Measurements from ENCODE around the gene HYAL2.

Gene HYAL2

DNA sequence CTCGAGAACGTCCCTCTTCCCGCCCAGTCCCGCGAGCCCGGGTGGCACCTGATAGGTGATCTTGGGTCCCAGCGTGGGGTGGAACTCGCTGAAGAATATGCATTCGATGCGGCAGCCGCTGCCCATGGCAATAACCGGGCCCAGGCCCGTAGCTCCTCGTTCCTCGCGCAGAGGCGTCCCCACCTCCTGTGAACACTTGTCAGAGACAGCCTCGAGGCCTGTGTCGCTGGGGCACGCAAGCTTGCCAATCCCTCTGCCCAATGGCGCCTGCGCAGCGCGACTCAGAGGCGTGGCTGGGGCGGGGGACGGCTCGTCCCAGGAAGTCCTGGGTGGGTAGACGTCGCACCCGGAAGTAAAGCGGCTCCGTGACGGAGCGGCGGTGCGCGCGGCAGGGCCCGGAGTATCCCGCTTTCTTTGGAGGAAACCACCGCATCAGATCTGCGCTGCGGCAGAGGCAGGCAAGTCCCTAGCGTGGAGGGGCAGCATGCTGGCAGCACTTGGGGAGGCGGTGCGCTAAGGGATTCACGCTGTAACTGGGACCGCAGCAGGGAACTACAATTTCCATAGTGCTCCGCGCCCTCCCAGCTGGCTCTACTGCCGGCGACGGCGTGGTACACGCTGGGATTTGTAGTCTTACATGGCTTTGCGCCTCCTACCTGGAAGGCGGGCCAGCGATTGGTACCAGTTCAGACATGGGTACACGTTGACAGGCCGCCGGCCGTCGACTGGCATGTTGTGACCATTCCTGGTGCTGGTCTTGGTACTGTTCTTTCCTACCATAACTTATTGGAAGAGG is 28.2 kb upstream of the HYAL2 start, which contains the start of the genes CYB561D2 and NPRL2:
Gene CYB561D2 (plus strand): TSS at position 336 of the 796 bp plus-strand sequence. CDS start 572 bp downstream, outside the sequence.
Gene NPRL2 (minus strand): TSS at position 249 of the 796 bp plus-strand sequence. CDS start 123 bp downstream, at position 126.
- peak; percentile 99 for DNase-seq

DNA sequence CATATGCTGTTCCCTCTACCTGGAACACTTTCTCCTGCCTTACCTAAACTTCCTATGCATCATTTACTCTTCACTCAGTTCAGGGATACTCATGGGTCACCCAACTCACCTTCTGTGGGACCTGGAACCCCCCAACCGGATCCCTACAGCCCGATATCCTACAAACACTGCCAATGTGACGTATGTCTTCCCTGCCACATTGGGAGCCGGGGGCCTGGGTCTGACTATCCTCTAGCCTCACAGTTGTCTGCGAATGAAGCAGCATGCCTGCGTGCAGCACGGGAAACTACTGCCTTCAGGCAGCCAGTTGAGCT is 27.6 kb upstream of the HYAL2 start:
- DNase-seq, result no peak

DNA sequence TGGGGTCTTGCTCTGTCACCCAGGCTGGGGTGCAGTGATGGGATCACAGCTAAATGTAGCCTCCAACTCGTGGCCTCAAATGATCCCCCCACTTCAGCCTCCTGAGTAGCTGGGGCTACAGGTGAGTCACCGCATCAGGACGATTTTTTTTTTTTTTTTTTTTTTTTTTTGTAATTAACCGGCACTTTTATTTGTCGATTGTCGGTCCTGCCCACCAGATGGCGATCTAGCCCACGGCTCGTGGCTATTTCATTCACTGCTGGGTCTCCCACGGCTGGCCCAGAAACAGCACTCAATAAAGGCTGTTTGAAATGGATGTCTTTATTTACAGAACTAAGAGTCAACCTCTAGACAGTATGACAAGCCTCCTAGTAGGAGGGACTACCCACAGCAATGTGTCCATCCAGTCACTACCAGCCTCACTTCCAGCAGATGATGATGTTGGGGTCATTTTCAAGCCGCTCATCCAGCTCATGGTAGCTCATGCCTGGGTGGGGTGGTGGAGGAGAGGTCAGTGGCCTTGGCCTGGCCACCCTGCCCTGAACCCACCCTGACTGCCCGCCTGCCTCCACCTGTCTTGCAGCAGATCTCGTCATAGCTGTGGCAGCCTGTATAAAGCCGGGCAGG is 24.8 kb upstream of the HYAL2 start:
- DNase-seq, result peak; percentile 81

DNA sequence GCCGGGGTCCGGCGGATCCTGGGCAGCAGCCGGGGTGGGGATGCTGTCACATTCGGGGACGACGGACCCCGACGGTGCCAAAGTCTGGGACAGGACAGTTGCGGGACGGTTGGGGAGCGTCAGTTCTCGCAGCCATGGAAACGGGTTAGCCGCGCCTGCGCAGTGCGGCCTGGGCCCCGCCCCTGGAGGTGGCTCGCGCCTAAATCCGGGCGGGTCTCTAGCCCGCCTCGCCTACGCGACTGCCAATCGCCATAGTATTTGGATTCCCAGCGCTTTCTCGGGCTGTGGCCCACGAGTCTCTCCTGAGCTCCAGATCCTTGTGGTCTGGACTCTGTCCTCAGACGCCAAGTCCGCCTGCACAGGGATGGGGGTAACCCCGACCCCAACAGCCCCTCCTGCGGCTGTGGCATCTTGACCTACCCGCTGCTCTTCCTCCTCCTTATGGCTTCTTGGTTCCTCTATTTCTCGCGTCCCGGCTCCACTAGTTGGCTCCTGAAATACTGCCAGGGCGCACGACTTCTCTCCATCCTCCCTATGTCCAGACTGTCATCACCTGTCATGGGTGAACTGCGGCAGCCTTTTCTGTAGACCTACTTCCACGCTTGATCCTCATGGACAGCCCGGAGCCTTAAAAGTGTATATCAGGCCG is 23.2 kb upstream of the HYAL2 start, which contains the start of gene ZMYND10:
Gene ZMYND10 (minus strand): TSS at position 147 of the 649 bp plus-strand sequence. CDS start 153 bp downstream, outside the sequence.
- peak; percentile 87 for DNase-seq

DNA sequence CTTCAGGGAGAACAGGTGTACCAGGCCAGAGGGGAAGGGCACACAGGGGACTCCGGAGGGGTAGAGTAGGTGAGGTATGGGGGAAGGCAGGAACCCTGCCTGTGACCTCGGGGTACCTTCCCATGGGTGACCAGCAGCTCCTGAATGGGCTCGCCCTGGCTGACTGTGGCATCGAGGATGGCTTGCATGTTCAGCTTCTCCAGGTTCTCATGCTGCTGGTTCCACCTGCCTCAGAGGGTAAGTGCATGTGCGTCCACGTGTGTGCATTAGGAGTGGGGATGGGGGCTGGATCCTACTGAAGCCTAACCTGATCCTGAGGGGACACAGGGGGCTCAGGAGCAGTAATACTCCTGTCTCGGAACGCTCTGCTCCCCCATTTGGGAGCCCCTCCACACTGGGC is 22.5 kb upstream of the HYAL2 start:
- no peak for DNase-seq

DNA sequence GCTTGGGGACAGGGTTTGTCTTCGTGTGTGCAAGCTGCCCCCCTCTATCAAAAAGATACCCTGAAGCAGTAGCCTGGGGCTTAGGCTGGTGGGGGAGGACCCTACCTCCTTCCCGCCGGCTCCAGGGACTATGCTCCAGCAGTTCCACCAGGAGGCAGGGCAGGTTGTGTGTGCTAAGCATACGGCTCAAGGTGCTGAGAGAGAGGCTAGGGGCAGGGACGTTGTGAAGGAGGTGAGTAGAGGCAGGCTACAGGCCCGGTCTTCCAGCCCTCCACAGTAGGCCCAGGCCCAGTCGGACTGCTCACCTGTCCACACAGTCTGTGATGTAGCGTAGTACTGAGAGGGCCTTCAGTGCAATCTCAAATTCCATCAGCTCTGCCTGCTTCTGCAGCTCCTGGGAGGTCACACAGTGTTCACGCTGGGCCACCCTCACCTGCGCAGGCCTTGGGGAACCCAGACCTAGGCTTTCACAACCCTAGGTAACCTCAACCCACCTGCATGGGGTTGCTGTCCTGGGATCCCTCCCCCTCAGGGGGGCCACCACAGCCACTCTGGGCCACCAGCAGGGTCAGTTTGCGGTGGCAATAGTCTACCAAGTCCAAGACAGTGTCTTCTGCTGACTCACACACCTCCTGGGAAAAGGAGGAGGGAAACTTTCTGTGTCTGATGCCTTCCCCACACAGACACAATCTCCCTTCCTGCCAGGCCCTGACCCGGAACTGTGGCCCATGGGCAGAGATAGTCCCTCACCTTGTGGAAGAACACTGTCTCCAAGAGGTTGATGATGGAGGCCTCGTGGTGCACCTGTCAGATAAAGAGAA is 20.5 kb upstream of the HYAL2 start:
- DNase-seq, result no peak

DNA sequence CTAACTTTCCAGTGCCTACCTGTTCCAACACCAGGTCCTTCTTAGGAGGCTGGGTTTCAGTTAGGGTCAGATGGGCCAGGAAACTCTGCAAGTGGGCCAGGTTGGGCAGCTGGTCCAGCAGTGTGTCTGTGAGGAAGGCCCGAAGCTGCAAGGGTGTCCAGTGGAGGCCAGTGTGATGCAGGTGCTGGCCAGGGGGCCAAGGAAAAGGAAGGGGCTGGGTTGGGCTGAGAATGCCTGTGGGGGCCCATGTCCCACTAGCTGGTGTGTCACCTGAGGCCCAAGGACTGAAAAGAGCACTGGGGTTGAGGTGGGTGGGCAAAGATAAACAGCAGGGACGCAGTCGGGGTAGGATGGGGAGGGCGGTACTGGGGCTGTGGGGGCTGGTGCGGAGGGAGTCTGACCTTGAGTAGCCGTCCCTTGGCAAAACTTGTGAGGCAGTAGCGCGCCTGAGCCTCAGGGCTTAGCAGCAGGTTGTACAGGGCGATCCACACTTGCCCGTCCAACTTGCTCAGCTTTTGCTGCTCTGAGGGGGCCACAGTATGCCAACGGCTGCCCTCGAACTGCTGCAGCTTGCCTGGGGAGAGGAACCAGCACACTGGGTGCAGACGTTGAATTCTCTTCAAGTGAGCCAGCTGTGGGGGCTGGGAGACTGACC is 19.6 kb upstream of the HYAL2 start:
- DNase-seq, result no peak

DNA sequence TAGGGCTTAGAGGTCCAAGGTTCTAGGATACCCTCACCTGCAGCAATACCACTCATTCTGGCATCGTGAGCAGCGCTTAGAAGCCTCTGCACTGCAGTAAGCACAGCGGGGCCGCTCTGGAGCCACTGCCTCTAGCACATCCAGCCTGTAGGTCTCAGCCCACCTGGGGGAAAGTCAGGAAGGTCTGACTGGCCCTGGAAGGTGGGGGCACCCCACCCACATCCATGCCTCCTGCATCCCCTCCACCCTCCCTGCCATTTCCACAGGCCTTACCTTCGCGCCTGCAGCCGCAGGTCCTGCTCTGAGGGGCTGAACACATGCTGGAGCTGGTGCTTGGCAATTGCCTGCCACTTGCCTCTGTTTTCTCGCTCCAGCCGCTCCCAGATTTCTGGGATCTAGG is 19.0 kb upstream of the HYAL2 start:
- DNase-seq, result peak; percentile 26

DNA sequence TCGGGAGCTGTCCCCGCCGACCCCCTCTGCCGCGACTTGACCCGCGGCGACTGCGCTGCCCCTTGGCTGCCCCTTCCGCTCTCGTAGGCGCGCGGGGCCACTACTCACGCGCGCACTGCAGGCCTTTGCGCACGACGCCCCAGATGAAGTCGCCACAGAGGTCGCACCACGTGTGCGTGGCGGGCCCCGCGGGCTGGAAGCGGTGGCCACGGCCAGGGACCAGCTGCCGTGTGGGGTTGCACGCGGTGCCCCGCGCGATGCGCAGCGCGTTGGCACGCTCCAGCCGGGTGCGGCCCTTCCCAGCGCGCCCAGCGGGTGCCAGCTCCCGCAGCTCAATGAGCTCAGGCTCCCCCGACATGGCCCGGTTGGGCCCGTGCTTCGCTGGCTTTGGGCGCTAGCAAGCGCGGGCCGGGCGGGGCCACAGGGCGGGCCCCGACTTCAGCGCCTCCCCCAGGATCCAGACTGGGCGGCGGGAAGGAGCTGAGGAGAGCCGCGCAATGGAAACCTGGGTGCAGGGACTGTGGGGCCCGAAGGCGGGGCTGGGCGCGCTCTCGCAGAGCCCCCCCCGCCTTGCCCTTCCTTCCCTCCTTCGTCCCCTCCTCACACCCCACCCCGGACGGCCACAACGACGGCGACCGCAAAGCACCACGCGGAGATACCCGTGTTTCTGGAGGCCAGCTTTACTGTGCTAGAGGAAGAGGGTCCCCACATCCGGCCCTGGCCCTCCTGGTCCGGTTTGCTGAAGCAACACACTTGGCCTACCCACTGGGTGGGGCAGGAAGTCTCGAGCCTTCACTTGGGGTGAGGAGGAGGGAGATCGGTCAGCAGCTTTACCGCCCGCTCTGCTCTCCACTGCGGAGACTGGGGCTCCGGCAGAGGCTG is 18.1 kb upstream of the HYAL2 start, which contains the start of gene RASSF1:
Gene RASSF1 (minus strand): TSS at position 389 of the 882 bp plus-strand sequence. CDS start 31 bp downstream, at position 358.
- peak; percentile 89 for DNase-seq

DNA sequence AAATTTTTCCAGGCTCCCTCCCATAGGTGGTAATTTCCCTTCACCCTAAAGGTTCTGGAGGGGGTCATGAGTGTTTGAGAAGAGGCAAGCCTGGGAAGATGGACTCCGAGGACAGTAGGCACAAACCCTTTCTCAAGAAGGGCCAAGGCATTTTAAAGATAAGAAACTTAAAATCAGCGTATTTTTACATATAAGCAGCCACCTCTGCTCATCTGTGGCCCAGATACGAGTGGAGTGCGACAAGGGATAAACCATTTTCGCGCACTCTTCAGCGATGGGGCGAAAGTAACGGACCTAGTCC is 17.6 kb upstream of the HYAL2 start:
- DNase-seq, result no peak

DNA sequence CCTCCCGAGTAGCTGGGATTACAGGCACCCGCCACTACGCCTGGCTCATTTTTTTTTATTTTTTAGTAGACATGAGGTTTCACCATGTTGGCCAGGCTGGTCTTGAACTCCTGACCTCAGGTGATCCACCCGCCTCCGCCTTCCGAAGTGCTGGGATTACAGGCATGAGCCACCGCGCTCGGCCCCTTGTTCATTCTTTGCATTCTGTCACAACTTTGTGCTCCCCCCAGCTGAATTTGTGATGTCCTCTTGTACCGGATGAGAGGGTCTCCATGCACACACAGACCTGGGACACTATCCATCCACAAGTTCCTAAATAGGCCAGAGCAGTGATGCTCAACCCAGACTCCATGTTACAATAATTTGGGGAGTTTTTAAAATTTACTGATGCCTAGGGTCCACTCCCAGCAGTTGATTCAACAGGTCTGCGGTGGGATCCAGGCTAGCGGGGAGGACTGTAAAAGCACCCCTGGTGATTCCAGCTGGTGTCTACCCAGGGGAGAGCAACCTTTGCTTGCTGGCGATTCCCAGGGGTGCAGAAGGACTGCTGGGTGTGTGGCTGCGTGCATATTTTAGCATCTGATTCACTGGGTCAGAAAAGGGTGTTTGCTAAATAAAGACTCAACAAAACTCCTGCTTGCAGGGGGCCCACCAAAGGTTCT is 17.1 kb upstream of the HYAL2 start:
- DNase-seq, result no peak

DNA sequence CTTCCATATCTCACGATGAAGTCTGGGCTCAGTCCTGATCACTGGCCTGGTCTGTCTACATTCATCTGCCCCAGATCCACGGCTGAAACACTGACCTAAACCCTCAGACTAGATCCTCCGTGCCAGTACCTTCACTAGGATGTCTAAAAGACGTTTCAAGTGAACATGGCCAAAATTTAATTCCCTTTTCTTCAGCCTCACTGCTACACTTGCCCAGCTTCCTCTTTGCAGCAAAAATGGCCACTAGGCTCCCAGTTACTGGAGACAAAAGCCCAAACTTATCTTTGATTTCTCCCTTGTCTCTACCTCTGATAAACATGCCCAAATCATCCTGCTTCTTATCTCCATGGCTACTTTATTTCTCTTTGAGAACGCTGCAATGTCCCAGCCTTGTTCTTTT is 16.4 kb upstream of the HYAL2 start:
- DNase-seq, result no peak

DNA sequence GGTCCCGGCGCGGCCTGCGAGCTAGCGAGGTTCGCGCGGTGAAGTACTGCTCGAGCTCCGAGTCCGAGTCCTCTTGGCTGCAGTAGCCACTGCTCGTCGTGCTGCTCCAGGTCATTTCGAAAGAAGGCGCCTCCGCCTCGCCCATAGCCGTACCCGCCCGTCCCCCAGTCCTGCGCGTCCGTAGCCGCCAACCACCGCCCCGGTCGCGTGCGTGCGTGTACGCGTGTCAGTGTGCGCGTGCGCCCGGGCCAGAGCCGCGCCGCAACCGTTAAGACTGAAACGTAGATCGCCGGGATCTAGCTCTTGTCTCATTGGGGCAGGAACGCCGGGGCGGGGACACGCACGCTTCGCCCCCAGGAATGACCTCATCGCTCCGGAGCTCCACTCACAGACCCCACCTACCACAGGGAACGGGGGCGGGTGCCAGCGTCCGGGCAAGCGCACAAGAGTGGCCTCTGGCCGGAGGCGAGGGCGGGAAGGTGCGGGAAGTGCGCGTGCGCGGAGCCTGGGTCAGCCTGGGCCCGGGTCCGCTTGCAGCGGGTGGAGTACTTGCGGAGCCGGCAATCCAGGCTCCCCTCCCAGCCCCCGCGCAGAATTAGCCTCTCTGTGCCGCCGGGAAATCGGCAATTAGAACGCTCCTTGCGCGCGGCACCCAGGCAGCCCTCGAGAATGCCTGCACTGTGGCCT is 14.8 kb upstream of the HYAL2 start:
- DNase-seq, result peak; percentile 99

DNA sequence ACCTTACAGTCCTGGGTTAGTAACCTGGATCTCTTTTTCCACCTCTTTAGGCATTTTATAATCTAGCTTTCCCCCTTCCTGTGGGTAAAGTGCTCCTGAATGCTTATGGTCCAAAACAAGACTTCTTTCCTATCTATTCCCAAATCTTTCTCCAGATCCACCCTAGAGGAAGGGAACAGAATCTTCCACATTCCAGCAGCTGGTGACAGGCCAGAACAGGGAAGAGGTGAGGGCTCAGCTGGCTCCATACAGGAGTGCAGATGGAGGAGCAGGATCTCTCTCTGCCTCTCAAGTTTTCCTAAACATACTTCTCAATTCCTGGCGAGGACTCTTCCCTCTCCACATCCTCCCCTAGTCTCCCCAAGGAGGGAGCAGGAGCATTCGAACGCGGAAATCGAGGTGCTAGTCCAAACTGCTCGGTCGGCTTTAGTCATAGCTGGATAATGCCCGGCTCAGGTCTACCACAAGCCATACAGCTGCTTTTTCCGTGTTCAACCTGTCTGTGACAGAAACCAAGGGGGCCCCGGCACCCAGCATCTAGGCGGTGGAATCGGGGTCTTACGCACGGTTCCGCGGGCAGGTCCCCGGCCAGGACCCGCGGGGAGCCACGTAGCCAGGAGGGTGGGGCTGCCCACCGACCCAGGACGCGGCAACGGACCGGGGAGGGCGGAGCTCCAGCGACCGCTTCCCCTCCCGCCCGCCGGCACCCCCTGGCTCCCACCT is 14.1 kb upstream of the HYAL2 start:
- no peak for DNase-seq

DNA sequence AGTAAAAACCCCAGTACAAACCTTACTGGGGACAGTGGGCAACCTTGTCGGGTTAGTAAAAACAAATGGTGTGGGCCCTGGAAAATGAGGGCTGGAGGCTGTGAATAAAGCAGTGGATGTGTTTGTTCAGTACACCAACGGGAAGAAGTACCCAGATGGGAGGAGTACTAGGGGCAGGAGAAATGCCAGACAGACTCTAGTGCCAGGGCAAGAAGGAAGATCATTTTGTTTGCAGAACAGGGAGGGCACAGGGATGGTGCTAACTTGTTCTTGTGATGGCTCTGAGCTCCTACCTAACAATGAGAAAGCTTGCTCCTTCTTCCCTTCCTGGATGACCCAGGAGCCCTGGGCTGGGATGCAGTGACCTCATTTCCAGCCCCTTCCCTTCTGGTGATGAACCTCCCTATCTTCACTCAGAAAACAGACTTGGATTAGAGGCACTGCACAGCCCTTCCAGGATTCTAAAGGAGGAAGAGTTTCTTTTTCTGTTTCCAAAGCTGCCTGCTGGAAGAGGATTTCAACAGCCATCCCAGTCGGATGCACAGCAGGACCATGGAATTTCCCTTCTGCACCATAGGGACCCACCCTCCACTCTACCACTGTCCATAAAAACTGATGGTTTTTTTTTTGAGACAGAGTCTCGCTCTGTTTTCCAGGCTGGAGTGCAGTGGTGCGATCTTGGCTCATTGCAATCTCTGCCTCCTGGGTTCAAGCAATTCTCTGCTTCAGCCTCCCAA is 12.0 kb upstream of the HYAL2 start:
- no peak for DNase-seq

DNA sequence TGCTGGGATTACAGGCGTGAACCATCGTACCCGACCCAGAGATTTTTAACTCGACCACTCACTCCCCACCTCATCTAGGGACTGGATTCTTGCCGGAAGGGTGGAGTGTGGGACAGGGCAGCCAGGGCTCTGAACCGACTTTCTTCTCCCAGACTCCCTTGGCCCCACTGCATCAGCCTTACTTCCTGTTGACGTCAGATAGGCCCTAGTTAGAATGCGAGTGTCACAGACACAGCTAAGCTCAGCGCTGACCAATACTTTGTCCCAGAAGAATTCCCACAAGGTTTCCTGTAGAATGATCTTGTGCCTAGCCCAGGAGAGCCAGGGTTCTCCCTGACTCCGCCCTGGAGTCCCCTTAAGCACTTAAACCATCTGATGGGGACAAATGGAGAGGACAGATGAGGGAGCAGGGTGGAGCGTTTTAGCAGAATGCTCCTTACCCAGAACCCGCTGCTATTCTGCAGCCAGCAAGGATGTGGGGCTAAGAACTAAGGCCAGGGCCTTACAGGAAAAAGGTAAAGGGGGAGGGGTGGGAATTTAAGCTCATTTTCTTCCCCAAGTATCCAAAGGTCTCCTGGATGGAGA is 11.3 kb upstream of the HYAL2 start:
- no peak for DNase-seq

DNA sequence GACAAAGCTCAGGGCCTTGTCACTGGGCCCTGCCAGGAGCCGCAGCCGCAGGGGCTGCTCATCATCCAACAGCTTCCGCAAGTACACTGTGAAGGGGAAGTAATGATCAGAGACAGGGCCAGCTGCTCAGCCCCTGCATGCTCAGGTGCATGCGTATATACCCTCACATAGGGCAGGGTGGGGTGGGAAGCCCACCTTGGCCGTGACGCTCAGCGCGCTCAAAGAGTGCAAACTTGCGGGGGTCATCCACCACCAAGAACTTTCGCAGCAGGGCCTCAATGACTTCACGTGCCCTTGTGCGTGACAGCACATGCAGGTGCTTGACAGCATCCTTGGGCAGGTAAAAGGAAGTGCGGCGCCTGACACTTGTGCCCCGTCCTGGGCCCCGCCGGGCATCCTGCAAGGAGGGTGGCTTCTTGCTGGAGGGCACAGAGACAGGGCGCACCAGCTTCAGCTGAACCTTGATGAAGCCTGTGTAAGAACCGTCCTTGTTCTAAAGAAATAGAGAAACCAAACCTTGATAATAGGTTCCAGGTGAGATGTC is 8.9 kb upstream of the HYAL2 start:
- DNase-seq, result no peak

DNA sequence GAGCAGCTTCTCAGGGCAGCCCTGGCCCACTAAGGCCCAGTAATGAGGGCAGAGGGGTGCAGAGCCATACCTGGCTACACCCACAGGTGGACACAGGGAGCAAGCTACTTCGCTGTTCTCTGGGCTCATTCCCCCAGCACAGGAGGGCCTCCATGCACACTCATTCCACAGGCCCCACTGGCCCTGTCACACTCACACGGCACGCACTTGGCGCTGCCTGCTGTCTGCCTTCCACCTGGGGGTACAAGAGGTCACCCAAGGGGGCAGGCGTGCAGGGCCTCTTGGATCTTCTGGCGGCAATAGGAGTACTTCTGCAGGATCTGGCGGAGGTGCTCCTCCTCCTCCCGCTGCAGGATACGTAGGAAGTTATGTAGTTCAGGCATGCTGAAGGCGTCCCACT is 7.8 kb upstream of the HYAL2 start:
- DNase-seq, result no peak

Measured in stimulated activated CD4-positive, alpha-beta T cell treated with anti-CD3 and anti-CD28 coated beads, Interleukin-15, amount 100 ng/mL, for 24 hours (primary cell).